ENCODE results near the gene TUB.

GRCh38 chr11:8105133-8105532, 24.1 kb downstream of the TUB start:
- TF ChIP-seq, protein P1, sequence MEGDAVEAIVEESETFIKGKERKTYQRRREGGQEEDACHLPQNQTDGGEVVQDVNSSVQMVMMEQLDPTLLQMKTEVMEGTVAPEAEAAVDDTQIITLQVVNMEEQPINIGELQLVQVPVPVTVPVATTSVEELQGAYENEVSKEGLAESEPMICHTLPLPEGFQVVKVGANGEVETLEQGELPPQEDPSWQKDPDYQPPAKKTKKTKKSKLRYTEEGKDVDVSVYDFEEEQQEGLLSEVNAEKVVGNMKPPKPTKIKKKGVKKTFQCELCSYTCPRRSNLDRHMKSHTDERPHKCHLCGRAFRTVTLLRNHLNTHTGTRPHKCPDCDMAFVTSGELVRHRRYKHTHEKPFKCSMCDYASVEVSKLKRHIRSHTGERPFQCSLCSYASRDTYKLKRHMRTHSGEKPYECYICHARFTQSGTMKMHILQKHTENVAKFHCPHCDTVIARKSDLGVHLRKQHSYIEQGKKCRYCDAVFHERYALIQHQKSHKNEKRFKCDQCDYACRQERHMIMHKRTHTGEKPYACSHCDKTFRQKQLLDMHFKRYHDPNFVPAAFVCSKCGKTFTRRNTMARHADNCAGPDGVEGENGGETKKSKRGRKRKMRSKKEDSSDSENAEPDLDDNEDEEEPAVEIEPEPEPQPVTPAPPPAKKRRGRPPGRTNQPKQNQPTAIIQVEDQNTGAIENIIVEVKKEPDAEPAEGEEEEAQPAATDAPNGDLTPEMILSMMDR (conservative IDR thresholded peaks at IDR 0.05) = no peak
- no peak for TF ChIP-seq EZH2 (IDR thresholded peaks at IDR 0.05; ENCODE audit: low read depth)
